Neural progenitor cell (in vitro differentiated cells): Measurements from ENCODE around the gene ACCS. TPM values are rescaled to one million over a fixed set of nuclear protein-coding genes. Genes with fewer than 3 reads are reported as not detected.
A peak's percentile ranks its signal among the peaks of the same experiment; 100 is the strongest.

Experiments
- DNase-seq: peaks from one replicate; pipeline ENCODE4 v3.0.0-alpha.2; 2016; ENCODE audit warnings: low spot score
- H2AFZ ChIP-seq: fragments of 200-600 bp; sonication (generic); replicated peaks from 2 replicates; pipeline ENCODE4 v1.6.1; 2016; ENCODE audit warnings: antibody characterized with exemption
- H3F3A ChIP-seq: fragments of 200-600 bp; sonication (generic); 2 replicates; pipeline ENCODE4 v1.6.1; 2016; ENCODE audit warnings: antibody characterized with exemption, low read depth
- H3K27ac ChIP-seq: fragments of 200-600 bp; sonication (generic); 2 replicates; pipeline ENCODE4 v1.5.1; 2016; ENCODE audit warnings: mild to moderate bottlenecking
- H3K27me3 ChIP-seq: fragments of 200-600 bp; sonication (generic); 2 replicates; pipeline ENCODE4 v1.6.1; 2016; ENCODE audit warnings: mild to moderate bottlenecking, moderate library complexity
- H3K36me3 ChIP-seq: fragments of 200-600 bp; sonication (generic); 2 replicates; pipeline ENCODE4 v1.5.1; 2016
- H3K4me1 ChIP-seq: fragments of 200-600 bp; sonication (generic); 2 replicates; pipeline ENCODE4 v1.6.1; 2016; ENCODE audit warnings: mixed run types
- H3K4me2 ChIP-seq: fragments of 200-600 bp; sonication (generic); 2 replicates; pipeline ENCODE4 v1.6.1; 2016
- H3K4me3 ChIP-seq: fragments of 200-600 bp; sonication (generic); 2 replicates; pipeline ENCODE4 v1.5.1; 2016
- H3K79me2 ChIP-seq: fragments of 200-600 bp; sonication (generic); 2 replicates; pipeline ENCODE4 v1.6.1; 2016; ENCODE audit warnings: low read depth
- H3K9ac ChIP-seq: fragments of 200-600 bp; sonication (generic); 2 replicates; pipeline ENCODE4 v1.6.1; 2016
- H3K9me3 ChIP-seq: fragments of 200-600 bp; sonication (generic); 2 replicates; pipeline ENCODE4 v1.5.1; 2016; ENCODE audit warnings: low read depth
- H4K20me1 ChIP-seq: fragments of 200-600 bp; sonication (generic); 2 replicates; pipeline ENCODE4 v1.6.1; 2016; ENCODE audit warnings: low read depth
- H3K27ac Mint-ChIP-seq: 3 replicates; pipeline ENCODE4 v1.8.0; 2021; ENCODE audit warnings: mixed read lengths
- H3K27me3 Mint-ChIP-seq: 2 replicates; pipeline ENCODE4 v1.8.0; 2022; ENCODE audit warnings: low read depth, mild to moderate bottlenecking, inconsistent platforms, moderate library complexity, mixed read lengths; ENCODE audit not compliant: insufficient read depth
- H3K36me3 Mint-ChIP-seq: 3 replicates; pipeline ENCODE4 v1.8.0; 2021; ENCODE audit warnings: mixed read lengths
- H3K4me1 Mint-ChIP-seq: 3 replicates; pipeline ENCODE4 v1.8.0; 2021; ENCODE audit warnings: mixed read lengths
- H3K4me3 Mint-ChIP-seq: 3 replicates; pipeline ENCODE4 v1.8.0; 2021; ENCODE audit warnings: mild to moderate bottlenecking, moderate library complexity, mixed read lengths
- H3K9me3 Mint-ChIP-seq: 3 replicates; pipeline ENCODE4 v1.8.0; 2020; ENCODE audit warnings: mixed read lengths
- EZH2 ChIP-seq: fragments of 200-600 bp; sonication (generic); IDR thresholded peaks from 2 replicates; pipeline ENCODE4 v1.6.1; 2017; ENCODE audit warnings: antibody characterized with exemption, mild to moderate bottlenecking, moderate library complexity
- EZH2phosphoT487 ChIP-seq: fragments of 200-600 bp; sonication (generic); IDR thresholded peaks from 2 replicates; pipeline ENCODE4 v1.6.1; 2017; ENCODE audit warnings: antibody characterized with exemption
- total RNA-seq: library from RNA; depleted of rRNA; stranded (reverse); fragments of >200 nt; gene quantifications from 2 replicates; pipeline ENCODE4 v1.2.3, GENCODE V29; 2015; ENCODE audit warnings: low replicate concordance
- TF ChIP-seq, protein P1 (sequence below): fragments of 200-600 bp; sonication (generic); IDR thresholded peaks from 2 replicates; pipeline ENCODE4 v1.5.1; 2017; ENCODE audit warnings: antibody characterized with exemption, mild to moderate bottlenecking

ACCS gene
- total RNA-seq, 1 donor from 2014 or later = 7.0 TPM

GRCh38 chr11:44033856-44034255, 32.2 kb upstream of the ACCS start:
- H3K27ac ChIP-seq = no peak overlapping the region
- H3K9me3 Mint-ChIP-seq = no peaks in the 10 kb centered on the region
- no peaks in the 10 kb centered on the region for H3K36me3 Mint-ChIP-seq

DNA sequence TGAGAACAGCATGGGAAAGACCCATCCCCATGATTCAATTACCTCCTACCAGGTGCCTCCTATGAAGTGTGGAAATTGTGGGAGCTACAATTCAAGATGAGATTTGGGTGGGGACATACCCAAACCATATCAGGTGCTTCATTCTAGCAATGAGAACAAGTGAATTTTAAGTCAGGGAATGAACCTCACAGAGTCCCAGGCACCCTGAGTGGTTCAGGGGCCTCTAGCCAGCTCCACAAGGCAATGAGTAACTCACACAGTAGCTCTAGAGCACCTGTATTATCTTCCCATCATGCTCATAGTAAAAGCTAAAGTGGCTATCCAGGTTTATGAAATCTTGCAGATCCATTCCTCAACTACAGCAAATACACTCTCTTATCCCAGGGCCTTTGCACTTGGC, 31.4 kb upstream of the ACCS start:
- H3K79me2 ChIP-seq = no peaks in the 10 kb centered on the region
- H4K20me1 ChIP-seq = no peaks in the 10 kb centered on the region
- no peak overlapping the region for H3K27ac Mint-ChIP-seq
- DNase-seq = no peak
- H2AFZ ChIP-seq = no peak overlapping the region
- TF ChIP-seq, protein P1, sequence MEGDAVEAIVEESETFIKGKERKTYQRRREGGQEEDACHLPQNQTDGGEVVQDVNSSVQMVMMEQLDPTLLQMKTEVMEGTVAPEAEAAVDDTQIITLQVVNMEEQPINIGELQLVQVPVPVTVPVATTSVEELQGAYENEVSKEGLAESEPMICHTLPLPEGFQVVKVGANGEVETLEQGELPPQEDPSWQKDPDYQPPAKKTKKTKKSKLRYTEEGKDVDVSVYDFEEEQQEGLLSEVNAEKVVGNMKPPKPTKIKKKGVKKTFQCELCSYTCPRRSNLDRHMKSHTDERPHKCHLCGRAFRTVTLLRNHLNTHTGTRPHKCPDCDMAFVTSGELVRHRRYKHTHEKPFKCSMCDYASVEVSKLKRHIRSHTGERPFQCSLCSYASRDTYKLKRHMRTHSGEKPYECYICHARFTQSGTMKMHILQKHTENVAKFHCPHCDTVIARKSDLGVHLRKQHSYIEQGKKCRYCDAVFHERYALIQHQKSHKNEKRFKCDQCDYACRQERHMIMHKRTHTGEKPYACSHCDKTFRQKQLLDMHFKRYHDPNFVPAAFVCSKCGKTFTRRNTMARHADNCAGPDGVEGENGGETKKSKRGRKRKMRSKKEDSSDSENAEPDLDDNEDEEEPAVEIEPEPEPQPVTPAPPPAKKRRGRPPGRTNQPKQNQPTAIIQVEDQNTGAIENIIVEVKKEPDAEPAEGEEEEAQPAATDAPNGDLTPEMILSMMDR = no peak
- no peak for TF ChIP-seq EZH2
- TF ChIP-seq EZH2phosphoT487 = no peak
- no peak overlapping the region for H3K4me2 ChIP-seq
- no peaks in the 10 kb centered on the region for H3K9me3 Mint-ChIP-seq
- H3K36me3 Mint-ChIP-seq = no peaks in the 10 kb centered on the region
- H3K9me3 ChIP-seq = no peaks in the 10 kb centered on the region
- no peak overlapping the region for H3K27ac ChIP-seq
- no peak overlapping the region for H3K9ac ChIP-seq
- H3K27me3 Mint-ChIP-seq = peaks cover 7% of the 10 kb centered on the region
- H3K4me3 Mint-ChIP-seq = no peak overlapping the region
- H3K36me3 ChIP-seq = no peaks in the 10 kb centered on the region
- peaks cover 32% of the 10 kb centered on the region for H3K4me1 ChIP-seq
- no peak overlapping the region for H3K4me3 ChIP-seq
- H3K27me3 ChIP-seq = no peaks in the 10 kb centered on the region
- peaks cover 39% of the 10 kb centered on the region for H3K4me1 Mint-ChIP-seq
- H3F3A ChIP-seq = peaks cover 16% of the 10 kb centered on the region

More at GRCh38 chr11:44033856-44034255, 32.2 kb upstream of the ACCS start:
- no peaks in the 10 kb centered on the region for H4K20me1 ChIP-seq
- no peak overlapping the region for H3K4me2 ChIP-seq
- no peak overlapping the region for H2AFZ ChIP-seq
- no peak overlapping the region for H3K9ac ChIP-seq
- DNase-seq = no peak
- H3K4me1 ChIP-seq = peaks cover 38% of the 10 kb centered on the region
- peaks cover 43% of the 10 kb centered on the region for H3K4me1 Mint-ChIP-seq
- no peak overlapping the region for H3K27ac Mint-ChIP-seq
- no peaks in the 10 kb centered on the region for H3K9me3 ChIP-seq
- no peak overlapping the region for H3K4me3 Mint-ChIP-seq
- peaks cover 7% of the 10 kb centered on the region for H3K27me3 Mint-ChIP-seq
- no peaks in the 10 kb centered on the region for H3K79me2 ChIP-seq
- TF ChIP-seq, protein P1 = no peak
- no peak for TF ChIP-seq EZH2phosphoT487
- no peak for TF ChIP-seq EZH2
- H3K27me3 ChIP-seq = no peaks in the 10 kb centered on the region
- H3F3A ChIP-seq = peaks cover 16% of the 10 kb centered on the region
- no peaks in the 10 kb centered on the region for H3K36me3 ChIP-seq
- H3K4me3 ChIP-seq = no peak overlapping the region

DNA sequence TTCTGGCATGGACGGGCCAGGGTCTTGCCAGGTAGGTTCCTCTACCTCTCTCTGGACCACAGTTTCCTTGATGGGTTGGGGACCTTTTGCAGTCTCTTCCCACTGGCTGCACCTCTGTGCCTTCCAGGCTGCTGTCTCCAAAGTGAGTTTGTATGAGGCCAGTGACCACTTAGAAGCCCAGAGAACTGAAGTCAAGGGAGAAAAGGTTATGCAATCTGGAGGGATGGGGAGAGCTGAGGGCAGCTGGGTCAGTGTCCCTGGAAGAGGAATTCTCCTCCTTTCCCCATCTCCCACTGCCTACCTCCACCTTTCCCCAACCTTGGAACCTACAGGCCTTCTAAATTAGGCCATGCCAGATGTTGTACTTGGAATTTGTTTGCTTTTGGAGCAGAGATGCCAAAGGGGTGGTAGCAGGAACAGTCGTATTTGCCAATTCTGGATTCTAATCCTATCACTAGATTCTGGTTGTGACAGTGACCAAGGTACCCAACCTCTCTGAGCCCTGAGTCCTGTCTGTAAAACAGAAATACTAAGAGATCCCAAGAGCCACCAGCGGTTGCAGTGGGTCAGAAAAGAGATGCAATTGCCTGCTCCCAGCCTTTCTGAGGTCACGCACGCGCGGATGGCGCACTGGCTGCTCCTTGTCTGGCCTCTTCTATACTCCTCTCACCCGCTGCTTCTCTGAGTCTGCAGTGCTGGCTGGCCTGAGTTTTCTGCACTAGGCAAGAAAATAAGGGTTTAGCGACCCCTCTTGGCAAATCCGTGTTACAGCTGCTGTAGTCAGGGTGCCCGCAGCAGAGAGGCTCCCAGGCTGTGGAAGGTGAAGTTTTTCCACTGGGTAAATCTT, 29.0 kb upstream of the ACCS start:
- H3K27ac ChIP-seq = no peak overlapping the region
- peaks cover 11% of the 10 kb centered on the region for H3K4me1 ChIP-seq
- no peaks in the 10 kb centered on the region for H4K20me1 ChIP-seq
- H3F3A ChIP-seq = no peaks in the 10 kb centered on the region
- no peaks in the 10 kb centered on the region for H3K9me3 ChIP-seq
- no peak overlapping the region for H3K4me2 ChIP-seq
- H3K9ac ChIP-seq = no peak overlapping the region
- H3K27me3 ChIP-seq = no peaks in the 10 kb centered on the region
- no peaks in the 10 kb centered on the region for H3K36me3 ChIP-seq
- peaks cover 18% of the 10 kb centered on the region for H3K4me1 Mint-ChIP-seq
- no peak overlapping the region for H3K27ac Mint-ChIP-seq
- TF ChIP-seq, protein P1 = peak; percentile 95
- TF ChIP-seq EZH2phosphoT487 (no peak), EZH2 (peak; percentile 18)
- H2AFZ ChIP-seq = peak overlapping the region; percentile 48
- no peak overlapping the region for H3K4me3 Mint-ChIP-seq
- H3K4me3 ChIP-seq = no peak overlapping the region
- H3K9me3 Mint-ChIP-seq = no peaks in the 10 kb centered on the region
- H3K27me3 Mint-ChIP-seq = peaks cover 3% of the 10 kb centered on the region
- H3K79me2 ChIP-seq = no peaks in the 10 kb centered on the region
- no peaks in the 10 kb centered on the region for H3K36me3 Mint-ChIP-seq
- DNase-seq = peak; percentile 94
